Kidney (tissue), 14 donors: Measurements from ENCODE around the gene PID1. TPM values are rescaled to one million over a fixed set of nuclear protein-coding genes. Genes with fewer than 3 reads are reported as not detected.

Experiments used
- DNase-seq, 5 donors: peaks; one replicate each; pipeline ENCODE4 v3.0.0-alpha.2; 2013 to 2020
- FAIRE-seq: peaks from 2 replicates; lab custom pipeline; 2012; peaks lifted over from hg19 to GRCh38; lab: Jason Lieb, UNC
- H3K27ac ChIP-seq, 2 donors: one replicate each; pipeline ENCODE4 v1.7.0; 2013; ENCODE audit warnings: low read depth in 2 of 2, low read length in 2 of 2, inconsistent platforms in 1 of 2
- H3K27me3 ChIP-seq: one replicate; pipeline ENCODE4 v1.7.1; 2013; ENCODE audit warnings: low read length, inconsistent platforms; ENCODE audit not compliant: control insufficient read depth, insufficient read depth
- H3K36me3 ChIP-seq, 3 donors: one replicate each; pipeline versions ENCODE4 v1.7.0 to v1.7.1; 2013; ENCODE audit warnings: low read length in 3 of 3, control low read depth in 1 of 3, inconsistent platforms in 1 of 3; ENCODE audit not compliant: insufficient read depth in 3 of 3, control insufficient read depth in 2 of 3
- H3K4me1 ChIP-seq, 3 donors: one replicate each; pipeline versions ENCODE4 v1.7.0 to v1.7.1; 2013; ENCODE audit warnings: low read length in 3 of 3, inconsistent platforms in 1 of 3, low read depth in 1 of 3; ENCODE audit not compliant: control insufficient read depth in 2 of 3, insufficient read depth in 2 of 3
- H3K4me3 ChIP-seq, 3 donors: one replicate each; pipeline versions ENCODE4 v1.7.0 to v1.8.1; 2013; ENCODE audit warnings: low read length in 3 of 3, control low read depth in 1 of 3, inconsistent platforms in 1 of 3
- H3K9ac ChIP-seq, 3 donors: one replicate each; pipeline versions ENCODE4 v1.7.0 to v1.7.1; 2013; ENCODE audit warnings: low read length in 3 of 3, control low read depth in 1 of 3, inconsistent platforms in 1 of 3
- H3K9me3 ChIP-seq, 3 donors: one replicate each; pipeline versions ENCODE4 v1.7.0 to v1.7.1; 2013; ENCODE audit warnings: low read length in 3 of 3, control low read depth in 1 of 3, inconsistent platforms in 1 of 3; ENCODE audit not compliant: control insufficient read depth in 2 of 3, insufficient read depth in 1 of 3
- intact Hi-C: fragments of 100-400 bp; cut with DNase I; formaldehyde crosslinking; loops from one replicate; pipeline ENCODE4 v1.11.1; 2022
- polyA plus RNA-seq: library from polyadenylated mRNA; stranded (reverse); fragments of 350-450 nt; fragmentation: Illumina TruSeq; extraction: RNeasy Lipid Tissue Mini Kit (QIAGEN cat#74804); gene quantifications from one replicate; pipeline ENCODE4 v1.2.3, GENCODE V29; 2014; ENCODE audit warnings: low read depth, low replicate concordance; ENCODE audit not compliant: insufficient read depth
- total RNA-seq: library from RNA; stranded (reverse); fragmentation: NEBNext Ultra II Directional; extraction: Animal tissue kit (Norgen Biotek cat#: 25700); gene quantifications from one replicate; pipeline ENCODE4 v1.2.1, GENCODE V29; 2021
- TF ChIP-seq, protein P1 (sequence below): IDR thresholded peaks from 3 replicates; pipeline ENCODE4 v1.5.1; 2012; ENCODE audit warnings: mild to moderate bottlenecking, moderate library complexity, borderline replicate concordance; ENCODE audit not compliant: insufficient read depth; ENCODE audit errors: extremely low read depth
- donor health status: control.
- donor health status: control.
- donor health status: control.
- donor health status: control.
- donor health status: control.
- donor health status: DM: yes; HTN: yes; CAD: no.
- donor health status: Normal renal cell carcinoma (clear cell type).

Gene PID1
- total and polyA plus RNA-seq, 2 donors from 2014 or later, result 2.1 to 9.4 TPM

DNA sequence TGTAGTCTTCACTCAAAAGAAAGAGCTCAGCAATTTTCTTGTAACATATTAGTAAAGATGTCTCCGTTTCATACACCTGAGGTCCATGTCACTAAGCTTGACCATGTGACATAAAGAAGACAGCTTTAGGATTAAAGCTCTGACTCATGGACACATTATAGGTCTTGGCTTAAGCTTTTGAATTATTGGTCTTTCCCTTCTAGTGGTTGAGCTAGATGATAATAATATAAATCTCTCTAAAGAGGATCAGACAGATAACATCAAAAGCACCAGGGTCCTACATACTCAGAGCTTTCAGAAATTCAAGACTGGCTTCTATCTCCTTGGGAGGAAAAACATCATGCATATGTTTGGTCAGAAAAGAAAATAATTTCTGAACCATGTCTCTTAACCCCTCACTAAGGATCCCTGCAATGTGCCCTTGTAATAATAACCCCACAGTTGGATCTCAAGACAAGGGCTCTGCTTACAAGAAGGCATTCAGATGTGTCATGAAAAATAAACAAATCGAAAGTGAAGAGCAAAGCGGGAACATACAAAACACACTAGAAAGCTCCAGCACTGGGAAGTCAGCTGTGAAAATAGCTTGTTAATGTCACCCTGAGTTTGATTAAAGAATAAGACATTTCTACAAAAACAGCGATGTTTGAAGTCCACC, 174.5 kb downstream of the PID1 start:
- intact Hi-C loops, result no loop called here
- Histone ChIP-seq H3K27ac (no peak overlapping the region), H3K27me3 (no peaks in the 10 kb centered on the region), H3K4me3 (no peak overlapping the region), H3K36me3 (no peaks in the 10 kb centered on the region), H3K4me1 (no peaks in the 10 kb centered on the region), H3K9ac (no peak overlapping the region), H3K9me3 (no peaks in the 10 kb centered on the region)
- DNase-seq (no peak), FAIRE-seq (no peak)
- TF ChIP-seq, protein P1, sequence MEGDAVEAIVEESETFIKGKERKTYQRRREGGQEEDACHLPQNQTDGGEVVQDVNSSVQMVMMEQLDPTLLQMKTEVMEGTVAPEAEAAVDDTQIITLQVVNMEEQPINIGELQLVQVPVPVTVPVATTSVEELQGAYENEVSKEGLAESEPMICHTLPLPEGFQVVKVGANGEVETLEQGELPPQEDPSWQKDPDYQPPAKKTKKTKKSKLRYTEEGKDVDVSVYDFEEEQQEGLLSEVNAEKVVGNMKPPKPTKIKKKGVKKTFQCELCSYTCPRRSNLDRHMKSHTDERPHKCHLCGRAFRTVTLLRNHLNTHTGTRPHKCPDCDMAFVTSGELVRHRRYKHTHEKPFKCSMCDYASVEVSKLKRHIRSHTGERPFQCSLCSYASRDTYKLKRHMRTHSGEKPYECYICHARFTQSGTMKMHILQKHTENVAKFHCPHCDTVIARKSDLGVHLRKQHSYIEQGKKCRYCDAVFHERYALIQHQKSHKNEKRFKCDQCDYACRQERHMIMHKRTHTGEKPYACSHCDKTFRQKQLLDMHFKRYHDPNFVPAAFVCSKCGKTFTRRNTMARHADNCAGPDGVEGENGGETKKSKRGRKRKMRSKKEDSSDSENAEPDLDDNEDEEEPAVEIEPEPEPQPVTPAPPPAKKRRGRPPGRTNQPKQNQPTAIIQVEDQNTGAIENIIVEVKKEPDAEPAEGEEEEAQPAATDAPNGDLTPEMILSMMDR, result no peak

DNA sequence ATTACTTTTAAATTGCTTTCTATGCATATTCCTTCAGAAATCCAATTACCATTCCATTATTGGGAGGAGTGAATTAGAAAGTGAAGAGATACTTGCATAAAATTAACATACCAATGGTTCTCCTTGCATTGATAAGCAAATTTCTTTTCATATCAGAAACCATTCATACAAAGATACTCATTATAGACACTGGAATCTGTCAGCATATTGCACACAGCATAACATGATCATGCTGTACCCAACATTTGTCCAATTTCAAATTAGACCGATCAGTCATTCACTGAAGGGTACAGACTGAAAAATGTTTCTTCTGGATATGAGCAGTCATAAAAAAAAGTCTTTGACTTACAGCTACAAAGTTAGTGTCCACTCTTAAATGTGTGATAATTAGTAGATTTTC, 175.6 kb downstream of the PID1 start:
- Histone ChIP-seq H3K36me3 (no peaks in the 10 kb centered on the region), H3K4me3 (no peak overlapping the region), H3K27me3 (no peaks in the 10 kb centered on the region), H3K9ac (no peak overlapping the region), H3K27ac (no peak overlapping the region), H3K4me1 (no peaks in the 10 kb centered on the region), H3K9me3 (no peaks in the 10 kb centered on the region)
- intact Hi-C loops, result no loop called here
- no peak for DNase-seq
- no peak for FAIRE-seq
- TF ChIP-seq, protein P1, result no peak

DNA sequence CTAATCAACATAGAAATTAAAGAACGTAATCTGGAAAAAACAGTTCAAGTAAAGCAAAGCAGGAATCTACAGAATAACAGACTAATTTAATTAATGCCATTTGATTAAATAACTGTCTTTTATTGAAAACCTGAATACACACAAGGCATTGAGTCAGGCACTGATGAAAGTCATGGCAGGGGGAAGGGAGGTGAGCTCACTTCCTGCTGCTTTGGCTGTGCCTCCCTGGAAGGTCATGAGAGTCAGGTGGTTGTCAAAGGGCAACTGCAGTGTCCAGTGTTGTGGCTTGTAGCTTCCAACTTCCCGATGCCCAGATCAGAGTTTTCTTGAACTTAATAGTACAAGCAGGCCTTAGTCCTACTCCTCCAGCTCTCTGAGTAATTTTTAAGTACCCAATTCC, 180.9 kb downstream of the PID1 start:
- FAIRE-seq, result no peak
- no peak for DNase-seq
- H3K9me3 ChIP-seq, result no peaks in the 10 kb centered on the region
- TF ChIP-seq, protein P1, result no peak
- H3K27me3 ChIP-seq, result no peaks in the 10 kb centered on the region
- no peak overlapping the region for H3K4me3 ChIP-seq
- no peaks in the 10 kb centered on the region for H3K36me3 ChIP-seq
- intact Hi-C loops, result no loop called here
- no peak overlapping the region for H3K27ac ChIP-seq
- H3K4me1 ChIP-seq, result no peaks in the 10 kb centered on the region
- H3K9ac ChIP-seq, result no peak overlapping the region

DNA sequence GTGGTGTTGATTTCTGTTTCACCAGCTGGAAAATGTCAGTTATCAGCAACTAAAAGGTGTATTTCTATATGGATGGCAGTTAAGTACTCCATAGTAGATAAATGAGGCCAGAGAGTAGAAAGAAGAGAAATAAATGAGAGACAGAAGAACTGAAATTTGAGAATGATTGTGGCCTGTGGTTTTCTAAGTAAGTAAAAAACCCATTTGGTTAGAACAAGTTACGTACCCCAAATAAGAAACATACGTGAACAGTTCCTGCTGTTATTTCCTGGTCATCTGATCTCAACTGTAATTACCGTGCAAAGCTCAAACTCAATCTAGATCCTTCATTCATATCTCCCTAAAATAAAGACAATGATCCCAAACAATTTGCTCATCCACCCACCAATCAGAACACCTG, 181.3 kb downstream of the PID1 start:
- FAIRE-seq, result no peak

More for the DNA sequence above, 181.3 kb downstream of the PID1 start:
- Histone ChIP-seq H3K9me3 (no peaks in the 10 kb centered on the region), H3K27me3 (no peaks in the 10 kb centered on the region), H3K4me1 (no peaks in the 10 kb centered on the region), H3K9ac (no peak overlapping the region), H3K27ac (no peak overlapping the region), H3K4me3 (no peak overlapping the region), H3K36me3 (no peaks in the 10 kb centered on the region)
- peak in 2 of 5 donors; percentile 15 to 30 for DNase-seq
- intact Hi-C loops, result no loop called here
- TF ChIP-seq, protein P1, result no peak
